D721Med (cell line): ENCODE measurements around the gene GOLGA8J.
"Not testable (repeated sequence)": the region's sequence is repeated elsewhere in the genome, so short reads cannot be mapped to it uniquely, and the experiment has no call there.

Experiments
- DNase-seq: peaks from one replicate; pipeline ENCODE4 v3.0.0; 2011; ENCODE audit warnings: low spot score; ENCODE audit not compliant: insufficient read length
- FAIRE-seq: peaks from 2 replicates; lab custom pipeline; 2011; peaks lifted over from hg19 to GRCh38; lab: Jason Lieb, UNC

GOLGA8J gene

GRCh38 chr15:30130066-30130465 lies 47.3 kb downstream of the GOLGA8J start:
- FAIRE-seq, DNase-seq: not testable (repeated sequence)

DNA sequence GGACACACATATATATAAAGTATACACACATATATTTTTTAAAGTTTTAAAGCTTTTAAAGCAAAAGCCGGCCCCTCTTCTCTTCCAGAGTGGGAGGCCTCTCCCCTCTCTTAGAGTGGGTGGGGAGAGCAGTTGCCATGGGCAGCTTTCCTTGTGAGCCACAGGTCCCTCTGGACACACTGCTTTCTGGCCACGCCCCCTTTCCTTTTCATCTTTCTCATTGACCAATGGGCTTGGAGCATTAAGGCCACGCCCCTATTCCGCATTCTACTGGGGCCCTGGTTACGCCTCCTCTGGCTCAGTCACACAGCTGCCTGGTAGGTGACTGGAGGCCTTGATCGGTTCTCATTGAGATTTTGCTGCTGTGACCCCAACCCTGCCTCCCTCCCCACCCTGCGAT lies 52.0 kb downstream of the GOLGA8J start, which contains the start of gene GOLGA8T:
Gene GOLGA8T, plus strand, starts transcription at position 301 of the 400 bp plus-strand sequence. Its CDS starts 98 bp downstream, at position 399.
- FAIRE-seq, DNase-seq: not testable (repeated sequence)
